Measurements from ENCODE around the gene CATSPER3. TPM values are rescaled to one million over a fixed set of nuclear protein-coding genes. Genes with fewer than 3 reads are reported as not detected.

CATSPER3 gene
- total and polyA plus RNA-seq, 3 donors from 2014 or later = 11.8 to 56.6 (median 21.7) TPM

- no peaks in the 10 kb centered on the region for H3K27me3 ChIP-seq
- H3K27ac ChIP-seq = no peak overlapping the region
- DNase-seq = no peak
- WGBS, 2 donors = 90% methylated on average over 8 to 11 of the region's 11 CpGs
- H3K9me3 ChIP-seq = no peaks in the 10 kb centered on the region
- no peaks in the 10 kb centered on the region for H3K4me1 ChIP-seq
- TF ChIP-seq CTCF (IDR thresholded peaks at IDR 0.05) (no peak), POLR2A (IDR thresholded peaks at IDR 0.05) (no peak)
- intact Hi-C loops (cut with DNase I; ENCODE audit: low total_unique reads) = no loop called here
- no peak overlapping the region for H3K4me3 ChIP-seq
- no peaks in the 10 kb centered on the region for H3K36me3 ChIP-seq (ENCODE audit: low read depth, missing control alignments)
Observed at GRCh38 chr5:135024956-135025729, 57.4 kb downstream of the CATSPER3 start.

GRCh38 chr5:135025730-135026644, 58.3 kb downstream of the CATSPER3 start:
- WGBS, 2 donors = 86 to 89% methylated on average over 12 to 15 of the region's 15 CpGs
- H3K9me3 ChIP-seq = no peaks in the 10 kb centered on the region
- H3K27ac ChIP-seq = no peak overlapping the region
- no peak overlapping the region for H3K4me3 ChIP-seq
- DNase-seq = no peak
- no peaks in the 10 kb centered on the region for H3K27me3 ChIP-seq
- no peak for TF ChIP-seq CTCF (IDR thresholded peaks at IDR 0.05)
- TF ChIP-seq POLR2A (IDR thresholded peaks at IDR 0.05) = no peak
- H3K36me3 ChIP-seq (ENCODE audit: low read depth, missing control alignments) = no peaks in the 10 kb centered on the region
- intact Hi-C loops (cut with DNase I; ENCODE audit: low total_unique reads) = no loop called here
- peaks cover 7% of the 10 kb centered on the region for H3K4me1 ChIP-seq

GRCh38 chr5:135026645-135027265, 59.0 kb downstream of the CATSPER3 start:
- no peaks in the 10 kb centered on the region for H3K27me3 ChIP-seq
- H3K36me3 ChIP-seq (ENCODE audit: low read depth, missing control alignments) = no peaks in the 10 kb centered on the region
- WGBS, 2 donors = 47 to 66% methylated on average over 10 to 12 of the region's 12 CpGs
- peaks cover 7% of the 10 kb centered on the region for H3K4me1 ChIP-seq
- DNase-seq = no peak
- H3K9me3 ChIP-seq = no peaks in the 10 kb centered on the region
- no peak overlapping the region for H3K27ac ChIP-seq
- no peak overlapping the region for H3K4me3 ChIP-seq
- intact Hi-C loops (cut with DNase I; ENCODE audit: low total_unique reads) = no loop called here
- TF ChIP-seq CTCF (IDR thresholded peaks at IDR 0.05) (no peak), POLR2A (IDR thresholded peaks at IDR 0.05) (no peak)

GRCh38 chr5:135027266-135027696, 59.6 kb downstream of the CATSPER3 start:
- Histone ChIP-seq H3K4me3 (peak overlapping the region in 1 of 2 donors; percentile 40), H3K4me1 (peaks cover 7% of the 10 kb centered on the region), H3K27me3 (no peaks in the 10 kb centered on the region), H3K9me3 (no peaks in the 10 kb centered on the region), H3K36me3 (ENCODE audit: low read depth, missing control alignments) (no peaks in the 10 kb centered on the region), H3K27ac (no peak overlapping the region)
- TF ChIP-seq POLR2A (IDR thresholded peaks at IDR 0.05) (no peak), CTCF (IDR thresholded peaks at IDR 0.05) (no peak)
- intact Hi-C loops (cut with DNase I; ENCODE audit: low total_unique reads) = no loop called here
- no peak for DNase-seq
- WGBS, 2 donors = 29 to 38% methylated on average over 6 to 29 of the region's 29 CpGs
